Gastroesophageal sphincter (tissue), 3 donors: ENCODE data around the gene MYCBPAP.

Experiments
- CTCF ChIP-seq, 4 experiments: fragments of 200-600 bp in 2 of 4; fragments of 450-650 bp in 2 of 4; sonication (generic) in 1 of 4; IDR thresholded peaks; one replicate each; pipeline ENCODE4 v1.5.1; 2017 to 2019; ENCODE audit warnings: antibody characterized with exemption in 4 of 4, mild to moderate bottlenecking in 2 of 4, moderate library complexity in 2 of 4
- EP300 ChIP-seq: sonication (generic); formaldehyde crosslinking; IDR thresholded peaks from one replicate; pipeline ENCODE4 v1.6.1; 2017; ENCODE audit warnings: antibody characterized with exemption, mild to moderate bottlenecking
- POLR2A ChIP-seq, 2 donors: fragments of 450-650 bp; IDR thresholded peaks; one replicate each; pipeline ENCODE4 v1.6.1; 2017; ENCODE audit warnings: antibody characterized with exemption in 2 of 2, mild to moderate bottlenecking in 2 of 2, moderate library complexity in 1 of 2
- POLR2AphosphoS5 ChIP-seq: sonication (generic); formaldehyde crosslinking; IDR thresholded peaks from one replicate; pipeline ENCODE4 v1.6.1; 2017; ENCODE audit warnings: antibody characterized with exemption

- TF ChIP-seq CTCF (IDR thresholded peaks at IDR 0.05) (no peak), POLR2A (IDR thresholded peaks at IDR 0.05) (no peak), POLR2AphosphoS5 (no peak), EP300 (no peak)
These were observed 36.3 kb downstream of the MYCBPAP start for GRCh38 chr17:50544516-50544915.
